Panc1 (cell line): ENCODE data around the gene HSPA12A. TPM values are rescaled to one million over a fixed set of nuclear protein-coding genes. Genes with fewer than 3 reads are reported as not detected.

Source experiments
- ATAC-seq: fragments of 200-7000 bp; cut with Tn5 transposase; 2 replicates; pipeline ENCODE4 v1.9.1; 2020; ENCODE audit warnings: mild to moderate bottlenecking, moderate library complexity
- BruUV-seq: library from RNA; stranded (reverse); fragments of 400-500 nt; replicated peaks from 2 replicates; lab custom pipeline; 2021; lab: Mats Ljungman, UMichigan
- CTCF ChIA-PET: fragments of 300-600 bp; sonication (Branson Sonifier 250); formaldehyde crosslinking; loops from one replicate; lab custom pipeline; 2022; ENCODE audit warnings: antibody characterized with exemption; lab: Charles Lee
- POLR2A ChIA-PET: fragments of 300-600 bp; sonication (Branson Sonifier 250); formaldehyde crosslinking; loops from one replicate; lab custom pipeline; 2022; ENCODE audit warnings: antibody characterized with exemption; lab: Charles Lee
- DNase-seq: peaks from one replicate; pipeline ENCODE4 v3.0.0-alpha.2; 2010; ENCODE audit warnings: low read depth, low spot score
- H3K27ac ChIP-seq: 2 replicates; pipeline ENCODE4 v1.5.1; 2011; ENCODE audit warnings: mild to moderate bottlenecking, low read length, inconsistent platforms
- H3K27me3 ChIP-seq: fragments of 200-500 bp; sonication (Bioruptor generic); 2 replicates; pipeline ENCODE4 v1.6.0; 2014; ENCODE audit warnings: low read length, inconsistent platforms; ENCODE audit not compliant: control insufficient read depth, insufficient read depth
- H3K36me3 ChIP-seq: fragments of 200-500 bp; sonication (Bioruptor generic); 2 replicates; pipeline ENCODE4 v1.5.1; 2014; ENCODE audit warnings: inconsistent platforms, mild to moderate bottlenecking, low read length, moderate library complexity; ENCODE audit not compliant: control insufficient read depth, insufficient read depth
- H3K4me1 ChIP-seq: 2 replicates; pipeline ENCODE4 v1.5.1; 2011; ENCODE audit warnings: inconsistent platforms, mild to moderate bottlenecking, low read length, moderate library complexity; ENCODE audit not compliant: control insufficient read depth, insufficient read depth
- H3K4me3 ChIP-seq, 2 experiments: 2 replicates each; pipeline ENCODE4 v1.5.1; 2011 to 2012; ENCODE audit warnings: low read depth in 2 of 2, low read length in 2 of 2, mild to moderate bottlenecking in 2 of 2, inconsistent platforms in 1 of 2, moderate library complexity in 1 of 2
- H3K9me3 ChIP-seq: fragments of 200-500 bp; sonication (Bioruptor generic); 2 replicates; pipeline ENCODE4 v1.5.1; 2014; ENCODE audit warnings: low read depth, mild to moderate bottlenecking, inconsistent platforms, low read length, moderate library complexity; ENCODE audit not compliant: control insufficient read depth, insufficient read depth
- CTCF ChIP-seq: fragments of 450-650 bp; IDR thresholded peaks from 2 replicates; pipeline ENCODE4 v1.5.1; 2017; ENCODE audit warnings: mild to moderate bottlenecking
- POLR2AphosphoS5 ChIP-seq: IDR thresholded peaks from 2 replicates; pipeline ENCODE4 v1.6.1; 2012; ENCODE audit warnings: mild to moderate bottlenecking, low read depth, low read length, moderate library complexity
- REST ChIP-seq, 2 experiments: IDR thresholded peaks; 2 replicates each; pipeline ENCODE4 v1.6.1; 2011 to 2012; ENCODE audit warnings: low read depth in 2 of 2, control low read depth in 1 of 2, low read length in 1 of 2, mild to moderate bottlenecking in 1 of 2, moderate library complexity in 1 of 2; ENCODE audit not compliant: insufficient read depth in 1 of 2
- SIN3A ChIP-seq: IDR thresholded peaks from 2 replicates; pipeline ENCODE4 v1.6.1; 2012; ENCODE audit warnings: low read depth, mild to moderate bottlenecking, low read length, moderate library complexity, borderline replicate concordance; ENCODE audit not compliant: insufficient read depth
- TCF7L2 ChIP-seq: IDR thresholded peaks from 2 replicates; pipeline ENCODE4 v1.6.1; 2011; ENCODE audit warnings: mild to moderate bottlenecking, low read depth, low read length, inconsistent platforms
- in situ Hi-C: cut with HindIII; loops from 2 replicates; pipeline ENCODE4 v1.10.0; 2016; ENCODE audit warnings: low sequenced_read_pairs, low pct_unique_long_range_greater_than_20kb
- intact Hi-C: fragments of 100-400 bp; cut with micrococcal nuclease; formaldehyde crosslinking; loops from one replicate; pipeline ENCODE4 v1.10.0; 2022; ENCODE audit not compliant: unreplicated experiment
- total RNA-seq: library from RNA; stranded (reverse); gene quantifications from one replicate; pipeline ENCODE4 v1.2.1, GENCODE V29; 2021; ENCODE audit not compliant: unreplicated experiment

The HSPA12A gene
- total RNA-seq, 1 experiment from 2014 or later, result 7.7 TPM

- DNase-seq, result no peak
- intact Hi-C loops (no loop called here), in situ Hi-C loops (no loop called here)
- no peak for ATAC-seq
- Histone ChIP-seq H3K27ac (no peak overlapping the region), H3K27me3 (0 out of 2 replicates have a peak, but pooled peaks cover 5% of the 10 kb centered on the region), H3K4me3 (no peak overlapping the region), H3K9me3 (no peaks in the 10 kb centered on the region), H3K36me3 (no peaks in the 10 kb centered on the region), H3K4me1 (no peaks in the 10 kb centered on the region)
- TF ChIP-seq CTCF, result no peak
- TF ChIP-seq REST (IDR thresholded peaks at IDR 0.05; ENCODE audit: insufficient read depth in 1 of 2, low read depth in 2 of 2, low read length in 1 of 2), result no peak
- no peak for TF ChIP-seq TCF7L2
- no peak for TF ChIP-seq SIN3A
- no peak for TF ChIP-seq POLR2AphosphoS5
- ChIA-PET POLR2A (no interaction called here), CTCF (no interaction called here)
- no TSS peak for BruUV-seq
These were observed 84.4 kb downstream of the HSPA12A start for GRCh38 chr10:116657863-116658551.

GRCh38 chr10:116656044-116656443 lies 86.3 kb downstream of the HSPA12A start:
- in situ Hi-C loops (no loop called here), intact Hi-C loops (no loop called here)
- DNase-seq, result no peak
- ChIA-PET POLR2A (interaction anchor here (0.6 kb wide), 1 partner anchor 515 kb away, joined by 8 read pairs; no protein-coding TSS in a partner anchor), CTCF (no interaction called here)
- Histone ChIP-seq H3K27me3 (0 out of 2 replicates have a peak, but pooled peaks cover 9% of the 10 kb centered on the region), H3K36me3 (no peaks in the 10 kb centered on the region), H3K9me3 (no peaks in the 10 kb centered on the region), H3K27ac (no peak overlapping the region), H3K4me1 (no peaks in the 10 kb centered on the region), H3K4me3 (no peak overlapping the region)
- no TSS peak for BruUV-seq
- ATAC-seq, result no peak
- TF ChIP-seq CTCF, result no peak
- TF ChIP-seq POLR2AphosphoS5, result no peak
- no peak for TF ChIP-seq TCF7L2
- no peak for TF ChIP-seq REST (IDR thresholded peaks at IDR 0.05; ENCODE audit: insufficient read depth in 1 of 2, low read depth in 2 of 2, low read length in 1 of 2)
- no peak for TF ChIP-seq SIN3A
